Cardiac fibroblast (primary cell): ENCODE measurements around the gene FREM1.

Experiments
- DNase-seq, 2 donors: peaks; one replicate each; pipeline versions ENCODE4 v3.0.0 to v3.0.0-alpha.2; 2010; ENCODE audit warnings: low read depth in 2 of 2
- H3K4me3 ChIP-seq, 2 donors: replicated peaks in 1 of 2; 1 replicate in 1 of 2; 2 replicates in 1 of 2; pipeline ENCODE4 v1.5.1; 2011; ENCODE audit warnings: low read depth in 2 of 2, low read length in 2 of 2, mild to moderate bottlenecking in 2 of 2, moderate library complexity in 1 of 2
- CTCF ChIP-seq: IDR thresholded peaks from one replicate; pipeline ENCODE4 v1.5.1; 2011; ENCODE audit warnings: low read depth, mild to moderate bottlenecking, low read length, inconsistent platforms

Gene FREM1

DNA sequence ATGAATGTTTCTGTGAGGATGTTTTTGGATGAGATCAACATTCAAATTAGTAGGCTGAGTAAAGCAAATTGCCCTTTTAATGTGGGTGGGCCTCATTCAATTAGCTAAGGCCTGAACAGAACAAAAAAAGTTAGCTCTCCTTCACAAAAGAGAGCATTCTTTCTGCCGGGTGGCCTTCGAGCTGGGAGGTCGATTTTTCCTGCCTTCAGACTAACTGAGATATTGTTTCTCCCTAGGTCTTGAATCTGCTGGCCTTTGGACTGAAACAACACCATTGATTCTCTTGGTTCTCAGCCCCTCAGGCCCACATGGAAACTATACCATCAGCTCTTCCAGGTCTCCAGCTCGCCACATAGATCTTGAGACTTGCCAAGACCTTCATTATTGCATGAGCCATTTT lies 29.1 kb upstream of the FREM1 start:
- no peak overlapping the region for H3K4me3 ChIP-seq
- TF ChIP-seq CTCF: no peak
- DNase-seq: no peak

DNA sequence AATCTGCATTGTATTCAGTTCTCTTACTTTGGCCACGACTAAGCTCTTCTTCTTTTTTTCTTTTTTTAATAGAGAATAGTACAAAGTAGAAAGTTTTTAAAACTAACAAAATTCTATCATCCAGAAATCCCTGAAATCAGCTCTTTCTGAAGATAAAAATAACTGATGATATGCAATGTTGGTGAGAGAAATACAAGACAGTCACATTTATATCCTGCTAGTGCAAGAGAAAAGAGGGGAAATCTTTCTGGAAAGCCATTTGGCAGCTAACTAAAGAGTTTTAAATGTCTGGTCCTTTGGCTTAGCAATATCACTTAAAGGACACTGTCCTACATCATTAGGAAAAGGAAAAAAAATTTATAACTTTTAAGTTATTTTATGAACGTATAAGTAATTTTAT lies 27.0 kb upstream of the FREM1 start:
- no peak for TF ChIP-seq CTCF
- no peak overlapping the region for H3K4me3 ChIP-seq
- DNase-seq: no peak

DNA sequence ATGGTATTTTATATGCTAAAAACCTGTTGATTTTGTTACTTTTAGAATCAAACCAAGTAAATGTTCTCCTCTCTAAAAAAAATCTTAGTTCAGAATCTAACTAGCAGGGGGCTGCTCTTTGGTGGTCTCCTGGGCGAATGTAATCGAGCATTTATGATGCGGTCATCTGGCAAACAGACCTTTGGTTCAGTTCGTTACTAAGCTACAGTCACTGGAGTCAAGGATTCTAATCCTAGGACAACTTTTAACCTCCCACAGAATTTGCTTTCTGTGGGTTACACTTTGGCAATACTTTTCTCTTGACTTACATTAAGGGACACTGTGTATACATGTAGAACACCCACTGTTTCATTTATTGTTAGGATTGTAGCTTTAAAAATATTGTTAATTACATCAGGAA lies 26.3 kb upstream of the FREM1 start:
- TF ChIP-seq CTCF: no peak
- no peak for DNase-seq
- H3K4me3 ChIP-seq: no peak overlapping the region

DNA sequence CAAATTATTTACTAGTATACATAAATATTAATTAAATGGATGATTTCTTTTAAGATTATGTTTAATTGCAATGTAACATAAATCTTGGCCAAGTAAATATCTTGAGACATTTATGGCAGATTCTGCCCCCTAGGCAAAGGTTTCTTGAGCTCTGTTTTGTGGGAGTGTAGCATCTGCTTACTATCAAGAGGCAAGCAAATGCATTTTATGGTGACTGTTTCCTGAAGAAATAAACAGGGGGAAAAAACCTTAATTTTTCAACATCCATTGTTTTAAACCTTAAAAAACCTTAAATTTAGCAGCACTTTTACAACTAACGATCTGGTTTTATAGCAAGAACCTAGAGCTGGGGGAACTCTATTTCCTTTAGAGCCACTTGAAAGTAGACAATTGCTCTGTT lies 25.7 kb upstream of the FREM1 start:
- no peak for DNase-seq
- TF ChIP-seq CTCF: no peak
- H3K4me3 ChIP-seq: no peak overlapping the region

GRCh38 chr9:14935106-14935751 lies 25.0 kb upstream of the FREM1 start:
- no peak overlapping the region for H3K4me3 ChIP-seq
- DNase-seq: no peak
- TF ChIP-seq CTCF: no peak

DNA sequence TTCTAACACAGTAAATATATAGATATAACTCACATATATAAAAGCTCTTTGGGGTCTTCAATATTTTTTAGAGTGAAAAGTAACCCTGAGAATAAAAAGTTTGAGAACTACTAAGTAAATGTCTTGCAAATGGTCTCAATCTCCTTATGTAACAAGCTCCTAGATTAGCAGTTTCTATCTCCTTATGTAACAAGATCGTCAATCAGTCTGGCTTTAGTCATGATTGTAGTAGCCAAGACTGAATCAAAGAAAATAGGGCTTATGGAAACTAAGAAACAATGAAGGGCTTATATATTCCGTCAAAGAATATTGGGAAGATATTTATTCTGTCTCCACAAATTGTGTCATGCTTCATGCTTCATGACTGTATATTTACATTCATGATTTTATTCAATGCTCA lies 22.4 kb upstream of the FREM1 start:
- DNase-seq: no peak
- no peak for TF ChIP-seq CTCF

DNA sequence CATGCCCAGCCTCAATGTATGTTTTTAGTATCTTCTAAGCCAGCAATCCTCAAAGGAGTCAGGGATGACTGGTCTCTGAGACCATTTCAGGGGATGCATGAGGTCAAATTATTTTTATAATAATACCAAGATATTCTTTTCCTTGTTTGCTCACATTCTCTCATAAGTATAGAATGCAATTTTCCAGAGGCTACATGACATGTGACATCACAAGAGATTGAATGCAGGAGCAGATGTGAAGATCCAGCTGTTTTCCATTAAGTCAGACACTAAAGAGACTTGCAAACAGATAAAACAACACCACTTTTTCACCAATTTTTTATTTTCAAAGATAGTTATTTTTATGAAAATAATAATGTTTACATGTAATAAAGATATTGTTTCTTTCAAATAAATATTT lies 22.0 kb upstream of the FREM1 start:
- no peak overlapping the region for H3K4me3 ChIP-seq
- TF ChIP-seq CTCF: no peak
- DNase-seq: no peak

More for the DNA sequence above, 22.4 kb upstream of the FREM1 start:
- no peak overlapping the region for H3K4me3 ChIP-seq
